Spleen (tissue), 7 donors: Measurements from ENCODE around the gene FCHO1.

Source experiments
- CTCF ChIP-seq, 11 experiments: fragments of 200-600 bp in 7 of 11; fragments of 450-650 bp in 4 of 11; sonication (generic) in 4 of 11; IDR thresholded peaks in 8 of 11; conservative IDR thresholded peaks in 3 of 11; 1 replicate in 7 of 11; 2 replicates in 4 of 11; pipeline versions ENCODE4 v1.4.0 to v1.8.0; 2016 to 2021; ENCODE audit warnings: antibody characterized with exemption in 11 of 11, inconsistent platforms in 4 of 11, mild to moderate bottlenecking in 1 of 11
- POLR2A ChIP-seq, 3 donors: fragments of 450-650 bp; IDR thresholded peaks; one replicate each; pipeline ENCODE4 v1.5.1; 2017; ENCODE audit warnings: antibody characterized with exemption in 3 of 3, mild to moderate bottlenecking in 1 of 3
- POLR2AphosphoS5 ChIP-seq, 3 donors: sonication (generic); formaldehyde crosslinking; IDR thresholded peaks; one replicate each; pipeline ENCODE4 v1.5.1; 2017; ENCODE audit warnings: antibody characterized with exemption in 3 of 3
- donor health status: DM: no; HTN: no; CAD: no; lungs with moderate emphysema.
- donor health status: DM: no; HTN: no; CAD: no.
- donor health status: DM: no; HTN: no; CAD: no.

DNA sequence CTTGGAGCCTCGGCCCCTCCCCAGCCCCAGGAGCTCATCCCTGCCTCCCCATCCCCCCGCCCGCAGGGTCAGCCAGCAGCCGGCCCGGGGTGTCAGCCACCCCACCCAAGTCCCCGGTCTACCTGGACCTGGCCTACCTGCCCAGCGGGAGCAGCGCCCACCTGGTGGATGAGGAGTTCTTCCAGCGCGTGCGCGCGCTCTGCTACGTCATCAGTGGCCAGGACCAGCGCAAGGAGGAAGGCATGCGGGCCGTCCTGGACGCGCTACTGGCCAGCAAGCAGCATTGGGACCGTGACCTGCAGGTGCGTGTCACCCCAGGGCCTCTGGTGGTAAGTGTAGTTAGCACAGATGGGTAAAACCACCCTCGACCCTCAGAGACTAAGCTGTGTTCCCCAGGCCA, 18.1 kb upstream of the FCHO1 start:
- TF ChIP-seq CTCF (IDR thresholded peaks at IDR 0.05 in 8 of 11, conservative IDR thresholded peaks at IDR 0.05 in 3 of 11) (no peak), POLR2AphosphoS5 (IDR thresholded peaks at IDR 0.05) (no peak), POLR2A (IDR thresholded peaks at IDR 0.05) (no peak)
